HG03159 (cell line): ENCODE data around the gene ACSL4.
"Not testable (repeated sequence)": the region's sequence is repeated elsewhere in the genome, so short reads cannot be mapped to it uniquely, and the experiment has no call there.

Experiments
- ATAC-seq: cut with Tn5 transposase; IDR thresholded peaks from one replicate; pipeline ENCODE4 v1.9.1; 2021; ENCODE audit warnings: mild to moderate bottlenecking, moderate library complexity; ENCODE audit not compliant: unreplicated experiment

Gene ACSL4

GRCh38 chrX:109732807-109733612 lies at the start of gene ACSL4:
Gene ACSL4 (minus strand): TSS chrX:109733257. CDS start chrX:109683363, 49,894 bp downstream.
- peak; percentile 77 for ATAC-seq

GRCh38 chrX:109777749-109778148 lies 44.7 kb upstream of the ACSL4 start:
- no peak for ATAC-seq

GRCh38 chrX:109776986-109777385 lies 43.9 kb upstream of the ACSL4 start:
- no peak for ATAC-seq

GRCh38 chrX:109776432-109776831 lies 43.4 kb upstream of the ACSL4 start:
- ATAC-seq: no peak

- ATAC-seq: no peak
Observed at GRCh38 chrX:109775386-109775785, 42.3 kb upstream of the ACSL4 start.

- ATAC-seq: peak; percentile 96
Observed at GRCh38 chrX:109774706-109775105, 41.6 kb upstream of the ACSL4 start.

GRCh38 chrX:109774136-109774535 lies 41.1 kb upstream of the ACSL4 start:
- ATAC-seq: no peak

GRCh38 chrX:109773374-109773773 lies 40.3 kb upstream of the ACSL4 start:
- ATAC-seq: peak; percentile 50

- ATAC-seq: no peak
Observed at GRCh38 chrX:109770780-109771179, 37.7 kb upstream of the ACSL4 start.

- no peak for ATAC-seq
Observed at GRCh38 chrX:109760922-109761250, 27.8 kb upstream of the ACSL4 start.

- ATAC-seq: no peak
Observed at GRCh38 chrX:109760209-109760921, 27.3 kb upstream of the ACSL4 start.

GRCh38 chrX:109753256-109753655 lies 20.2 kb upstream of the ACSL4 start:
- no peak for ATAC-seq

GRCh38 chrX:109751698-109752097 lies 18.6 kb upstream of the ACSL4 start:
- ATAC-seq: no peak

GRCh38 chrX:109749207-109749606 lies 16.1 kb upstream of the ACSL4 start:
- ATAC-seq: no peak

- ATAC-seq: no peak
Observed at GRCh38 chrX:109747681-109748080, 14.6 kb upstream of the ACSL4 start.

GRCh38 chrX:109742722-109743121 lies 9.7 kb upstream of the ACSL4 start:
- ATAC-seq: no peak

- not testable (repeated sequence) for ATAC-seq
Observed at GRCh38 chrX:109740896-109741295, 7.8 kb upstream of the ACSL4 start.

GRCh38 chrX:109740433-109740809 lies 7.4 kb upstream of the ACSL4 start:
- ATAC-seq: no peak

- no peak for ATAC-seq
Observed at GRCh38 chrX:109739625-109740432, 6.8 kb upstream of the ACSL4 start.

- ATAC-seq: no peak
Observed at GRCh38 chrX:109735202-109735744, 2.2 kb upstream of the ACSL4 start.

- no peak for ATAC-seq
Observed at GRCh38 chrX:109733613-109734083, 591 bp upstream of the ACSL4 start.
